UCSD-AML1 (cell line): ENCODE data around the gene METTL8.

ENCODE experiments used
- DNase-seq: peaks from one replicate; lab custom pipeline; 2025; ENCODE audit not compliant: unreplicated experiment; lab: John Stamatoyannopoulos, UW

METTL8 gene

DNA sequence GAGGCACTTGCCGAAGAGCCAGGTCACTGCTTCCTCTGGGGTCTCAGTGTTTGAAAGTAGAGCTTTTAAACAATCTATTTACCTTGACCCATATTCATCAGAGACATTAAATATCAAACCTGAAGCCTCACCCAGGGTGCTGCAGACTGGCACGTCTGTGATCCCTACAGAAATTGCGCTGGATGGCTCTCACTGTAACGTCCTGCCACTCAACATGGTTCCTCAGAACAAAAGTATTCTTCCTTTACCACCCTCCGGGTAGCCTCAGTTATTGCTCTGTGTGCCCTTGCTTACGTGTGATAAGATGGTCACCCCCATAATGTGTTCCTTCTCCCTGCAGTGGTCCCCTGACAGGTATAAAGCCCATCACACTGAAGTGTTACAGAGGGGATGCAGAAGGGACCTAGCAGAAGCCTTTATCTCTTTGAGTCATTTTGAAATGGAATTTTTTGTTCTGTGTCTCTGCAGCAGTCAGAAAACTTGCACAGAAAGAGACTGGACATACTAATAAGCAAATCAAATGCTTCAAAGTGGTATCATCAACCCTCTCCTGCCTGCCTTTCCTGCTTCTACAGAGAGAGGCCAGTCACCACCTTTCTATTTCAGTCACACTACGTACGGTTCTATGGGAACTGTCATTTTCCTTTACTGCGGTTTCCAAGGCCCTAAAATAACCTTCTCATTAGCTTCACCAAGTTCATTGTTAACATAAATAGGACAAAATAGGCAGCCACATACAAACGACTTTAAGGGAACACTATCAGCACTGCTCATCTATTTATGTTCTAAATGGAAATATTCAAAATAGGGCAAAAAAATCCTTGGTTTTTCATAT lies 86.8 kb downstream of the METTL8 start:
- no peak for DNase-seq

DNA sequence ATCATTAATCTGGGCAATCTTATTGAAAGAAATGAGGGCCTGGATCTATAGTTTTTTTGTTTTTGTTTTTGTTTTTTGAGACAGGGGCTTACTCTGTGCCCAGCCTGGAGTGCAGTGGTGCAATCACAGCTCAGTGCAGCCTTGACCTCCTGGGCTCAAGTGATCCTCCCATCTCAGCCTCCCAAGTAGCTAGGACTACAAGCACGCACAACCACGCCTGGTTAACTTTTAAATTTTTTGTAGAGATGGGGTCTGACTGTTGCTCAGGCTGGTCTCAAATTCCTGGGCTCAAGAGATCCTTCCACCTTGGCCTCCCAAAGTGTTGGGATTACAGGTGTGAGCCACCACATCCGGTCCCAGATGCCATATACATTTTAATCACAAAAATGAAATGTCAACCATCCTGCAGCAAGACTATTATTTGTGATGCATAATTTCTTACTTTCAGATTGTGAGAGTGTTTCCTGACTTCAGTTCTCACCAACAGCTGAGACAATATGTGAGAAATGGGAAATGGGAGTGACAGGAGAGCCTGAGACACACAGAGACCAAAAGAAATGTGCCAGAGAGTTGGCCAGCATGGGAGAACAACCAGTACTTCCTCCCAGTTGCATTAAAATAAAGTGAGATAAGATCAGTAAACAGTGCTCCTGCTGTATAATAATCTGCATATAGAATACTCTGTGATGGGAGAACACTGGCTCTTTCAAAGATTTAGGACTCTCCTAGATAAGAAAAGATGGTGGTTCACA lies 87.6 kb downstream of the METTL8 start:
- no peak for DNase-seq

DNA sequence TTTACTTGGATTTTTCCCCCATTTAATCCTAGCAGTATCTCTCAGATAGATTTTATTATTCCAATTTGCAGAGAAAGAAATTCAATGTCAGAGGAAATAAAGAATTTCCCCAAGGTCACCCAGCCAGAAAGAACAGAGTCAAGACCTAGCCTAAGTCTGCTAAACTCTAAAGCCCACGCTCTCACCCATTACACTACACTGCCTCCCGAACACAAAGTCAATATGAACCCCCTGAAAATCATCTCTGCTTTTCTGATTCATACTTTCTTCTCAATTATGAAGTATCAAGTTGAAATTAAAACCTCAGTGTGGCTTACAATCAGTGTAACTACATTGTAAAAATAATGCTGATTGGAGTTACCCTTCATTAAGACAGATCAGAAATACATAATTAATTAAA lies 89.6 kb downstream of the METTL8 start:
- no peak for DNase-seq

DNA sequence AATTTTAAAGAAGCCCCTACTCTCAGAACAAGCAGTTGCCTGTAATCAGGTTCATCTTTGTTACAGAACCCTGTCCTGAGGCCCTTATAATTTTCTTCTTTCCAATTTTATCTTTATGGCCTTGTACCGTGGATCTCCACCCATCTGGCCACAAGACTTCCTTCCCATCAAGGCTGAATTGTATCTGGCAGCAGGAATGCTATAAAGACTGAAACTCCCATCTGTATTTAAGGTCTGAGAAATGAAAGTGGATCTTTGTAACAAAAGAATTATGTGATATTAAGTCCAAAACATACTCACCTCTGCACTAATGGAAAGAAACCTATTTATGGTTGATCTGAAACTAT lies 91.8 kb downstream of the METTL8 start:
- no peak for DNase-seq

DNA sequence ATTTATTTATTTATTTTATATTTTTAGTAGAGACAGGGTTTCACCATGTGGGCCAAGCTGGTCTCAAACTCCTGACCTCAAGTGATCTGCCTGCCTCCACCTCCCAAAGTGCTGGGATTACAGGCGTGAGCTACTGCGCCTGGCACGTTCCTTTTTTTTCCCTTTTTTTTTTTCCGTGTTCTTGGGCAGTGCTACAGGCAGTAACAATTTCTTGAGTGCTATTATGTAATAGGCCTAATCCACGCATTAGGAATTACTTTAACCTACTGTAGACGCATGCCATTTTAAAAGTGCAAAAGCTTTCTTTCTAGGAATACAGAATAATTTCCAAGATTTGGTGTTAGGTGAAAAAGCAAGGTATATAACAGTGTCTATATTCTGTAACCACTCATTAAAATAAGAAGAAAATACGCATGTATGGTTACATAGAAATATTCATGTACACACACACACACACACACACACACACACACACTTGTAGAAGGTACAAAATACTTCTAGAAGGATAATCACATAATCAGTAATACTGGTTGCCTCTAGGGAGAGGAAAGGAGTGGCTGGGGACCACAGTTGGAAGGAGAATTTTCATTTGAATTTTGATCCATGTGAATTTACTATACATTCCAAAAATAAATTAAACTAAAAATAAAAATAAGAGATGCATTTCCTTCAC lies 92.3 kb downstream of the METTL8 start:
- no peak for DNase-seq

DNA sequence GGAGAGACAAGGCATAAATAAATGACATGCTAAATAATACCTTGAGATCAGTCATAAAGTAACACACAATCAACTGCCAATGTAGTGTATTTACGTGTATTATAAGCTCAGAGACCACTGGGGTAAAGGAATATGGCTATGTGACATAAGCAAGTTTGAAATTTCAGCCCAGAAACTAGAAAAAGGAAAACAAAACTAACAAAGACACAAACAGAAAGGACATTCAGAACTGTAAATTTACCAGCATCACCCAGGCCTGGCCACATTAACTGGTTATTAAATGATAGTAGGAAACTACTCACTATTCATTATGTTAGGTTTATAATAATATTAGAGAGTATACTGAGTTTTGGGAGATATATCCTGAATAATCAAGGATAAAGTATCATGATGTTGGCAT lies 98.8 kb downstream of the METTL8 start:
- no peak for DNase-seq

DNA sequence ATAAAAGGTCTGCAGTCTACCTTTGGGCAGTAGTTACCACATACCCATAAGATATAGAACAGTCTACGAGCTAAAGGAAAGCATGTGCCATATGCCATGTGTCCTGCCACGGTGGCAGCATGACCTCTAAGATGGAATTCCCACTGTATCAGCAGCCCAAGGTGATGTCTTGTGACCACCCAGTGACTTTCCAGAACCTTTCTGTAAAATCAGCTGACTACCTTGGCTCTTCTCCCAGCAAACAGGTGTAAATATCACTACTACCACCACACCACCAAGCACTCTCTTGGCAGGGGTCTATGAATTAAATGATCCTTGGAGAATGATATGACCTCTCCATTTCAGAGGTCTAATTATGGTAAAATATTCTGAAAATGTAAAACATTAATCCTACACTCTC lies 99.6 kb downstream of the METTL8 start:
- DNase-seq, result no peak

DNA sequence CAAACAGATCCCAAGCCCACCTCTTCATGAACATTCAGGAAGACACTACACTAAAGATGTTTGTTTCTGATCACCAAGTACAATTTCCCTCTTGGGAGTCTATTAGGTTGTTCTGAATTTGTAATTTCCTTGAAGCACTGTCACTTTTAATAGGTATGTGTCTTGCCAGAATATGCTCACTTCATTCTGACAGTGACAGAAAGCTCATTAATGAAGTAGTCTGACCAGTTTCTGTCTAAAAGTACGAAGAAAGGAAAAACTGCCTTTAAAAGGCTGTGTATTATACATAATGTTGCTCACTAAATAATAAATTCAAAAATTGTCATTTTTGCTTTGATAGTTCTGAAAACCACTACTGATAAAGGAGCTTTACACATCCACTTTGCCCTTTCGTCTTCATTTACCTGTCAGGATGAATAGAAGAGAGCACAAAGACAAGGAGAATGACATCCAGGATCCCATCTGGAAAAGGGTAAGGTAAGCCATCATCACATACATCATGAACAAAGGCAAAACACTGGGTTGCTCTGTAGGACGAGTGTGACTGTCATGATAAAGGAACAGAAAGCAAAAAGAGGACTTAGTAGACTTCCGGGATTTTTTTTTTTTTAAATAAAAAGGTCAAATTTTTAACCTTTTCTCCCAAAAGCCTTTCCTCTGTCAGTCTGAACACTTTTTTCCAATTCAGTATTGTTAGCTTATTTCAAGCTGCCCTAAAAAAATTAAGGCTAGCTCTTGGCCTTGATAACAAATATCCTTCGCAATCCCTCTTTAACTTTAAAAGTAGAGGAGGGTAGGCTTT lies 103.4 kb downstream of the METTL8 start:
- DNase-seq, result no peak

DNA sequence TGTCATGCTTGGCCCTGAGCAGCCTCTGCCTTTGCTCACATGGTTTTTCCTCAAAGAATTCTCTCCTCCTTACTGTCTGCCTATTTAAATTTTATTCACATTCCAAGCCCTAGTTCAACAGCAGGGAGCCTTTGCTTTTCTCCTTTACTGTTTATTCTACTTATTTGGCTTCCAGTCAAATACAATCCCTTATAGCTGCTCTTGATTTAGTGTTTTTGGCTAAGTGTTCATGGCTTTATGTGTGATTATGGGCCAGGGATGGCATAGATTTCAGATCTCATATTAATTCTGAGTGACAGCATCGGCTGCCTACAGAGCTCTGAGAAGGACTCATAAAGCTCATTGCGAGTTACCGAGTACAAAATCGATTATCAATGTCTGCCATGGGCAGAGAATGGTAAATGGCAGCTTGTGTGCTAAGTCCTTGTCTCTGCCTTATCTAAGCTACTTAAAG lies 106.7 kb downstream of the METTL8 start:
- no peak for DNase-seq

DNA sequence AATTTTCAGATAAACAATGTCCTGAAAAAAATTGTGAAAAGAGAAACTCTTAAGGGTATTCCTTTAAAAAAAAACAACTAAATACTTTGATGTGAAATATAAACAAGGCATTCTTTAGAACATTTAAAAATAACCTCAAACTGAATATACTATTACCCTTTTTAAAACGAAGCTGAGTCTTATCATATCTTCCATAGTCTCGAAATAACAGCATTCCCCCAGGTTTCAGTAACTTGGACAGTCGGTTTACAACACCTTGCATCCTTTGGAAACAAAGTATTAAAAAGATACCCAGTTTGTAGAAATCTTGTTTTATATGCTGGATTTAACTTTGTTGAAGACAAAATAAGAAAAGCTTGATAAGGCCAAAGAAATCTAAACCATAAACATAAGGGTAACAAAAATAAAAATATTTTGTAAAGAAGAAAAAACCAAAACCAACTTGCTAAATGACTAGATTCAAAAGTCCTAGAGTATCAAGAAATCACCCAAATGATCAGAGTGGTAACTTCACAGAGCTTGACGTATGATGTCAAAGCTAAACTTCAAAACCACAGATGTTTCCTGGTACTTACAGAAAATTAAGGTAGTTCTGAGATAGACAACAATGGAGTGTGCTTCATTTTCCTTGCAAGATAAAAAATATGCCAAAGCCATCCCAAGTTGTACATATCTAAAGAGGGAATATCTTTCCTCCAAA lies 107.8 kb downstream of the METTL8 start:
- DNase-seq, result no peak

DNA sequence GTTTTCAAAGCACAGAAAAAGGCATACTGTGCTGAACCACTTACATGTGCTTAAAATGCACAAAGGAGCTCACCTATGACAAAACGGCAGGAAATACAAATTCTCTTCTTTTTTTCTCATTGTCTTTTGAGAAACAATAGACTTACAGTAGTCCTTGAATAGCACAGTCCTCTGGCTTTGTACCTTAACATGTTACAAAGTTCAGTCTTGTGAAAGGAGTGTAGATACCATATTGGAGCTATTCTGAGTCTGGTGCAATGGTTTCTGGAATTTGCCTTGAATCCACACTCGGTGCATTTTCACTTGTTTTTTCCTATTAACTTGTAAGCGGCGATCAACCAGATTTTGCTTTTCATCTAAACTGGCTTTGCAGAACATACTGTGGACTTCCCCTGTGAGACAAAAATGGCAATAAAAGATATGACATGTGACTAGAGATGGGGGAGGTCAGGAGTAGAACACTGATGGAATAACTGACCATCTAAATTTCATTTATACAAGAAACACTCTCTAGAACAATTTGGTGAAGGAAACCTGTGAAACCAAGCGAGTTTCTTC lies 109.7 kb downstream of the METTL8 start:
- DNase-seq, result no peak

DNA sequence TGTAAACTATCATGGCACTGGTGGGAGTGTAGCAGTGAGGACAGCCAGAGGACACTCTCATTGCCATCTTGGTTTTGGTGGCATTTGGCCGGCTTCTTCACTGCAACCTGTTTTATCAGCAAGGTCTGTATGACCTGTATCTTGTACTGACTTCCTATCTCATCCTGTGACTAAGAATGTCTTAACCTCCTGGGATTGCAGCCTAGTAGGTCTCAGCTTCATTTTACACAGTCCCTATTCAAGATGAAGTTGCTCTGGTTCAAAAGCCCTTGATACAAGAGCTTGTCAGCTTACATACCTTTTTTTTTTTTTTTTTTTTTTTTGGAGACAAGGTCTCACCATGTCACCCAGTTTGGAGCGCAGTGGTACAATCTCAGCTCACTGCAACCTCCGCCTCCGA lies 110.9 kb downstream of the METTL8 start:
- DNase-seq, result no peak

DNA sequence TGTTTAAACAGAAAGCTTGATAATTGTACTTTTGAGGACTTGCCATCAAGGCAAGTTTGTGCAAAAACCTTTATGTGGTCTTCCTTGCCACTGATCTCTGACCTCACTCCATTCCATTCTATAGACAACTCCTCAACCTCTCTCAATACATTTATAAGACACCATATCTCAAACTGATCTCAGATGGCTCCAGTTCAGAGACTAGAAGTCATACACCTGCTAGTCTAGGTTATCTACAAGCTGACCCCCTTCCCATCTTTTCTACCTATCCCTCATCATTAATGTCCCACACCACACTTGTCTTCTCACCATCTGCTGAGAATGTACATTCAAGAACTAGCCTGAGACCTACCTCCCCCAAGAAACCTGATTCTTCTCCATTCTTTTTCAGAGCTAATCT lies 113.1 kb downstream of the METTL8 start:
- no peak for DNase-seq

DNA sequence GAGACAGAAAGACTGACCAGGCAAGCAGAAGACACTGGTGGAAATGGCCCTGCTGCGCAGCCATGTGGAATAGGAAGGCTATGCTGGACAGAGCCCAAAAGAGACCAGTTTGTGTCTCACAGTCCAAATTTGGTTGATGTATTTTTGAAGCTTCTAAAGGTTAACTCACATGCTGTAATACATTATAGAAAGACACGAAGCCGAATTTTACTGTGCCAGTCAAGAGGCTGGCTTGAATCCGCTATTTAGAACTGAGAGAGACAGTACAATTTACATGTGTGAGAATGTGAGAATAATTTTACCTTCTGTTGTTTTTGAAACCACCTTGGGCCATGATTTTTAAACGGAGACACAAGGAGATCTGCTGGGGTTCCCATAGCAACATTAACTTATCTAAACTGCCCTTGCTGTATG lies 113.6 kb downstream of the METTL8 start:
- DNase-seq, result no peak

DNA sequence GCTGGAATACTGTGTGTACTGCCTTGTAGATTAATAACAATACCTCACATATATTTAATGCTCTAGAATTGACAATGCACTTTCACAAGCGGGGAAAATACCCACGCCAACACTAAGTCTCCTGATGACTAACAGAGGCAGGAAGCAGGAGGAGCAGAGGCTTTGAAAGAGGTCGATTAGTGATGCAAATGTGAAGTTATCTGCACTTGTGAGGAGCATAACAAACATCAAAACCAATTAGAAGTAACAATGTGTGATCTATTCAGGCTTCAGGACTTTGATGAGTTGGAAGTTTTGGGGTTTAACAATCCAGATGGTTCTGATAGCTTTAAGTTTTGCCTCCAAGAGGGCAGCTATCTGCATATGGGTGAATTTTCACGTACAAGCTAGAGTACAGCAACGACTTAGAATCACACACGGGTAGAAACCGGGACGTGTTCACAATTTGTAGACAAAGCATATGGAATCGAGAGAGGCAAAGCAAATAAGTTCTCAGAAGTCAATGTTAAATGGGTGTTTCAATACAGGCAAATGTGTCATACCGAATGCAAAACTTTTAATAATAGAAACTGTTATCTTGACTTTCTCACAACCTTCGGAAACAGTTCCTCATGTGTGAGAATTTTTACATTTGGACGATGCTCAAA lies 114.5 kb downstream of the METTL8 start:
- DNase-seq, result no peak

DNA sequence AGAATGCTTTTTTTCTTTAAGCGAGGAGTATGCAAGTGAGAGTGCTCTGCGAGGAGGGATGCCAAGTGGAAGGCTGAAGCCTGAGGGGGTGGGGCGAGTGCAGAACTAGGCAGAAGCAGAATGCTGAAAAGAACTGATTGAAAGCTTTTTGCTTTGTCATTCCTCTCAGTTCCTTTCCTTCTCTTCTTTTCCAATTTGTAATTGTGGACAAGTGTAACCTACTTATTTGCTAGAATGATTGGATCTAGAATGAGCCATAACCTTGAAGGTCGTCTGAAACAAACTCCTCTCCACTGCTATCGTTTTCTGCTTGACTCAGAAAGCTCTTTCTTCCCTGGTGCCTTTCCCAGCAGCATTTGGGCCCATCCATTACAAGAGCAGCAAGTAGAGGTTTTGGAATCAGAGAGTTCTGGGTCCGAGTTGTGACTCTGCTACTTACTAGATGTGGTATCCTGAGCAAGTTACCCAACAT lies 115.3 kb downstream of the METTL8 start:
- DNase-seq, result no peak

DNA sequence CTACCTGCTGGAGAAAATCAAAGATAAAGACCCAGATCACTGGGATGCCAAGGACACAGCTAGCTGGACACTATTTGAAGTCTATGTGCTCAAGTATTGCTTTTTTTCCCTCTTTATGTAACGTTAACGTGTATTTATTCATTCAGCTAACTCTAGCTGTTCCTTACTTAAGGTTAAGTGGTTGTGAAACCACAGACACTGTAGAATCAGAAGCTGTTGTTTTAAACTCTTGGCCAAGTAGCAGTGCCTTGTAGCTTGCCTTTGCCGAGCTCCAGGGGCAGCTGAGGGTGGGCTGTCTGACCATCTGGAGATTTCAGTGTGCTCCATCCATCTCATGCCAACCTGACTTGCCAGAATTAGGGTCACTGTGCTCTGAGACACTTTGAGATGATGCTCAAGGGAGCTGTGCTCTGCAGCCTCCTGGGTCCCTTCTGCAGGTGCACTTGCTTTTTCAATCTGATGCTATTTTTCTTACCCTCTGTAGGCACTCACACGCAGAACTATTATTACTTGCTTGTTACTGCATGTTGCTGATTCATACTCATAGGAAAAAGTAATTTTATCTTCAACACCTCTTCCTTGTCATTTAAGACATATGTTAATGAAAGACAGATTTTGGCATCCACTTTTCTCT lies 116.2 kb downstream of the METTL8 start:
- DNase-seq, result no peak

DNA sequence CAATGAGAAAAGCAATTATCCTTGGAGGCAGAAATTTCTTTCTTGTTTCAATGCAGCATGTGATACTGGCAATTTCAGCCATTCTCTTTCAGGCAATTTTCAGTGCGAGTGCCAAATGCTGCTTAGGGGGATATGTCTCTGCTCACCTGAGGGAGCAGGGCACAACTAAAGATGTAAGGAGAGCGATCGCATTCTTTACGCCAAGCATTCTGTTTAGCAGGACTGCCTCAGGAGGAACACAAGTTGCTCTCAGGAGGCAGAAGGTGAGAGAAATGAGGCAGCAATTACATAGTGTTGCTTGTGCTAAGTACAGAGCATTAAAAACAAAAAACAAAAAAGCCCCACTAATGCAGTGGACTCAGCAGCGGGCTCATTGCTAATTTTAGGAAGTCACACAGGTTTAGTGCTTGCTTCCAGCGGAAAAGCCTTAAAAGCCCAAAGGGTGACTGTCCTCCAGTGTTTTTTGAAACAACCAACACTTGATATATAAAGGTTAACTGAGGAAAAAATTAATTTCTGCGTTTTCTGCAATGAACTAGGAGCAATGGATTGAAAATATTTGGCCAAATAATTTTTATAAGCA lies 116.9 kb downstream of the METTL8 start:
- no peak for DNase-seq

DNA sequence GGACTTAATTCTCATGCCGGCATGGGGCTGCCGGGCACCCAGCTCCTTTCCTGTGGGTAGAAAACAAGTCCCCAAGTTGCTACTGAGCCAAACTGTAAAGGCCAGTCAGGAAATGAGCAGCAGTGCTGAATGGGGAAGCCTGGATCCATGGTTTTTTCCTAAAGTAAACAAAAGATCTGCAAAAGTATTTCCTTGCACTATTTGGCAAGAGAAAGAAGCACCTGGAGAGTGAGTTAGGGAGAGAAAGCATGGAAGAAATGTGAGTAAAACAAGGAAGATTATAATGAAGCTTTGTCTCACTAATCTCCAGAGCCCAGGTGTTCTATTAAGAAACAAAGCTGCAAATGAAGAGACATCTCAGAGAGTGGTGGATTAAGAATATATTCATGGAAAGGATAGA lies 117.6 kb downstream of the METTL8 start:
- no peak for DNase-seq
